ENCODE results near the gene SCAANT1. TPM values are rescaled to one million over a fixed set of nuclear protein-coding genes. Genes with fewer than 3 reads are reported as not detected.
A peak's percentile ranks its signal among the peaks of the same experiment; 100 is the strongest.

The SCAANT1 gene
- total RNA-seq, 2 donors from 2014 or later, result 2.4 TPM; not detected in 1

DNA sequence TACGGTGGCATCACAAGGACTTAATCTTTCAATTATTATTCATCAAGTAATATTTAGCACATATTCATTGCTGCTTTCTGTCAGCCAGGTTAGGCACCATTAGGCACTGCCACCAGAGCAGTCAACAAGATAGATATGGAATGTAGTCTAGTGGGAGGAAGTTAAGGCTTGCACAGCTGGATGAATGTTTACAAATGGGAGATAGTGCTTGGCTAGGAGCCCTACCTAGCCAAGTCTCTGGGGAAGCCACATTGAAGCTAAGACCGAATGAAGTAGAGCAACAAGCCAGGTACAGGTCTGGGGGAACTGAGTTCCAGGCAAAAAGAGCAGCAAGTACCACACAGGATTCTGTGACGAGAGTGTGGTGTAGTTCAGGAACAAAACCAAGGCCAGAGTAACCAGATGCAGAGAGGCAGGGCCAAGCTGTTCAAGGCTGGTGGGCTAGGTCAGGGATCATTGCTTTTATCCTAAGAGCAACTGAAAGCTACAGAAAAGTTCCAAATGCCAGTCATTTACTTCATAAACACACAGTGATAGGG, 33.4 kb upstream of the SCAANT1 start:
- no peaks in the 10 kb centered on the region for H3K9me3 Mint-ChIP-seq
- no peak for ATAC-seq (replicated peaks)
- peaks cover 34% of the 10 kb centered on the region for H3K4me1 Mint-ChIP-seq
- H3K4me3 Mint-ChIP-seq, result no peak overlapping the region
- peaks cover 40% of the 10 kb centered on the region for H3K36me3 Mint-ChIP-seq (ENCODE audit: low read depth)
- no peaks in the 10 kb centered on the region for H3K27me3 Mint-ChIP-seq
- H3K27ac Mint-ChIP-seq, result peak overlapping the region; percentile 21

DNA sequence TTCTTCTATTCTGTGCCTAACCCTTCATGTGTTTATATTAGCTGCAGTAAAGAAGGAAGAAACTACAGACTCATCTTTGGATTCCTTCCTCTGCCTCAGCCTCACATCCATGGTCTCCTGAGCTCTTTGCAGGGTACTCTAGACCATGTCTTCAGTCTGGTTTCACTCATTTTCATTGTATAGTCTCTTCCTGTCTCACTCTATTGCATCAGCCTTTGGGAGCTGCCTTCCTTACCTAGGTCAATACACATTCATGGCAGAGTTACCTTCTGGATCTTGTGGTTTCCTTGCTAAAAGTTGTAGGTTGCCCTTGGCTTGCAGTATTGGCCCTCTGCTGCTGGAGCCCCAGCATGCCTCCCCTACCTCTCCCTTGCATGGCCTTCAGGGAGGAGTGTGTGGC, 31.5 kb upstream of the SCAANT1 start:
- H3K36me3 Mint-ChIP-seq (ENCODE audit: low read depth), result peaks cover 35% of the 10 kb centered on the region
- H3K27me3 Mint-ChIP-seq, result no peaks in the 10 kb centered on the region
- ATAC-seq (replicated peaks), result no peak
- no peak overlapping the region for H3K27ac Mint-ChIP-seq
- H3K9me3 Mint-ChIP-seq, result no peaks in the 10 kb centered on the region
- H3K4me3 Mint-ChIP-seq, result no peak overlapping the region
- H3K4me1 Mint-ChIP-seq, result peaks cover 34% of the 10 kb centered on the region

DNA sequence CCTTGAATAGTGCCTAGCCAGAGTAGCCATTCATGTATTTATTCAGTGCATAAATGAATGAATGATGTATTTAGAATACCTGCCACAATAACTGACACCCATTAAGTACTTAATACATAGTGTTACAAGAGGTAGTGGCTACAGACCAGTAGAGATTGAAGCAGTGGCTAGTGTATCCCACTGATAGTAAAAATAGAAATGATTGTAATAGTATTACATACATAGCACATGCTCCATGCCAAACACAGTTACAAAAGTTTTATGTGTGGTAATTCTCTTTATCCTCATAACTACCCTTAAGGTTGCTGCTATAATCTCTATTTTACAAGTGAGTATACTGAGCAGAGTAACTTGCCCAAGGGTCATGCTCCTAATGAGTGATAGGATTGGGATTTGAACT, 30.3 kb upstream of the SCAANT1 start:
- Mint-ChIP-seq H3K4me1 (peaks cover 37% of the 10 kb centered on the region), H3K9me3 (no peaks in the 10 kb centered on the region), H3K27ac (no peak overlapping the region), H3K4me3 (no peak overlapping the region), H3K36me3 (ENCODE audit: low read depth) (peaks cover 34% of the 10 kb centered on the region), H3K27me3 (no peaks in the 10 kb centered on the region)
- ATAC-seq (replicated peaks), result no peak

DNA sequence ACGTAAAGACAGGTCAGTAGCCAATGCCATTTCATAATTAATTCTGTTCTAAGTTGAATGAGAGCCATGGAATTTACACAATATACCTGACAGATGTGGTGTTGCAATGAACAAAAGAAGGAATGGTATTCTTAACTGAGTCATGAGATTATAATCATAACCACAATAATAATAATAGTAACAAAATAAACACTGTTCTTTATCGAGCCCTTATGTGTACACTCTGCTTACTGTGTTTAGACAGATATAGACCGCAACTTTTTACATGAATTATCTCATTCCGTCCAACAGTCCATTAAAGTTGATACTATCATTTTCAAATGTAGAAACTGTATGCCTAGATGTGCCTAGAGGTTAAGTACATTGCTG, 28.2 kb upstream of the SCAANT1 start:
- peaks cover 33% of the 10 kb centered on the region for H3K4me1 Mint-ChIP-seq

DNA sequence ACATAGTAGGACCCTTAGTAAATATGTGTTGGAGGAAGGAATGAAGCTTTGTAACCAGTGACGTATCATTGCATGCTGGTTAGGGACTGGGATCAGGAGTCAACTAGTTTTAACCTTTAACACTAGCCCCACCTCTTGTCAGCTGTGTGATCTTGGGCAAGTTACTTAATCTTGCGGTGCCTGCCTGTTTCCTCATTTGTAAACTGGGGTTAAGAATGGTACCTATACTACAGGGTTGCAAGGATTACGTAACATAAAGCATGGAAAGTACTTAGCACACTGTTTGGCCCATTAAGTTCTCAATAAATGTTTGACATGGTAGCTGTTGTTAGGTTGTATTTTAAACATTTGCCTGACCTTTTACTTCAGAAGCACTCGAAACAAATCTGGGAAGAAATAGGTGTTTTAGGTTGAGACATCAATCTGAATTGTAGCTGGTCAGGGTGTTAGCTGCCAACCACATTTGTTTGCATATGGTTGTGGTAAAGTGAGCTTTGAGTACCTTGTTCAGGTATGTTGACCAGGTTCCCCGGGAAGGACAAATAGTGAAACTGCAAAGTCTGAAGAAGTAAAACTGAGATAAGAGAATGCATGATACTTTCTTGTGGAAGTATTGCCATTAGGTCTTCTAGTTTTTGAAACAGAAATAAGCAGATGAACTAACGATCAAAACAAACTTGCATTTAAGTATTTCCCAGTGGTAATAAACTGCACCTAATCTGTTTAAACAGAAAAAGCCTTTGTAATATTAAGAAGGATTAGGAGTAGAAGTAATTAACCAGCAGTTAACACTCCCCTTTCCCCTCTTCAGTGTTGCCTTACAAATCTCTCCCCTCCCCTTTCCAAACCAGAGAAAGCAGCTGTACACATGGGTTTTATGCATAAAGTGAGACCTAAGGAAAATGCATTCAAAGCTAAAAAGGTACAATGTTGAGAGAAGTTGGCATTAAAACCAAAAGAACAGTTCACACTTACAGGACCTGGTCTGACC, 25.8 kb upstream of the SCAANT1 start:
- H3K4me1 Mint-ChIP-seq, result peaks cover 43% of the 10 kb centered on the region
- peak; percentile 53 for ATAC-seq (replicated peaks)
- no peak overlapping the region for H3K27ac Mint-ChIP-seq
- H3K4me3 Mint-ChIP-seq, result peak overlapping the region; percentile 10
- H3K27me3 Mint-ChIP-seq, result no peaks in the 10 kb centered on the region
- no peaks in the 10 kb centered on the region for H3K9me3 Mint-ChIP-seq
- H3K36me3 Mint-ChIP-seq (ENCODE audit: low read depth), result peaks cover 9% of the 10 kb centered on the region

More for the DNA sequence above, 28.2 kb upstream of the SCAANT1 start:
- Mint-ChIP-seq H3K27ac (no peak overlapping the region), H3K9me3 (no peaks in the 10 kb centered on the region), H3K27me3 (no peaks in the 10 kb centered on the region), H3K36me3 (ENCODE audit: low read depth) (peaks cover 29% of the 10 kb centered on the region), H3K4me3 (no peak overlapping the region)
- ATAC-seq (replicated peaks), result no peak

DNA sequence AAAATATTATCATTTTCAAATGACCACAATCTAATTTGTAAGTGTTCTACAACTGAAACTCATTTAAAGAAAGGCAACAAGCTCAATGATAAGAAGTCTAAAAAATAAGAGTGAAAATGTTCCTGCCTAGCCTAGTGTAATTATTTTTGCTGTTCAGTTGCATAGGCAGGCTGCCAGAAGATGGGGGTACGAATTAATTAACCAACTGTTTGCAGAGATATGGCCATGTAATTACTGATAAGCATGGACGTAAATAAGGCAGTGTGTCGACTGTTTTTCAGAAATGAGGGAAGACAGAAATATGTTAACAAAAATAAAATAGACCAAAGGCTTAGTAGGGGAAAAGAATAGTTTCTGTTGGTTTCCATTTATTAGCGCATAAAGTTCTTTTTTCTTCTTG, 24.7 kb upstream of the SCAANT1 start:
- Mint-ChIP-seq H3K36me3 (ENCODE audit: low read depth) (peaks cover 9% of the 10 kb centered on the region), H3K27me3 (no peaks in the 10 kb centered on the region), H3K9me3 (no peaks in the 10 kb centered on the region), H3K4me3 (no peak overlapping the region), H3K27ac (no peak overlapping the region), H3K4me1 (peaks cover 46% of the 10 kb centered on the region)
- ATAC-seq (replicated peaks), result no peak

DNA sequence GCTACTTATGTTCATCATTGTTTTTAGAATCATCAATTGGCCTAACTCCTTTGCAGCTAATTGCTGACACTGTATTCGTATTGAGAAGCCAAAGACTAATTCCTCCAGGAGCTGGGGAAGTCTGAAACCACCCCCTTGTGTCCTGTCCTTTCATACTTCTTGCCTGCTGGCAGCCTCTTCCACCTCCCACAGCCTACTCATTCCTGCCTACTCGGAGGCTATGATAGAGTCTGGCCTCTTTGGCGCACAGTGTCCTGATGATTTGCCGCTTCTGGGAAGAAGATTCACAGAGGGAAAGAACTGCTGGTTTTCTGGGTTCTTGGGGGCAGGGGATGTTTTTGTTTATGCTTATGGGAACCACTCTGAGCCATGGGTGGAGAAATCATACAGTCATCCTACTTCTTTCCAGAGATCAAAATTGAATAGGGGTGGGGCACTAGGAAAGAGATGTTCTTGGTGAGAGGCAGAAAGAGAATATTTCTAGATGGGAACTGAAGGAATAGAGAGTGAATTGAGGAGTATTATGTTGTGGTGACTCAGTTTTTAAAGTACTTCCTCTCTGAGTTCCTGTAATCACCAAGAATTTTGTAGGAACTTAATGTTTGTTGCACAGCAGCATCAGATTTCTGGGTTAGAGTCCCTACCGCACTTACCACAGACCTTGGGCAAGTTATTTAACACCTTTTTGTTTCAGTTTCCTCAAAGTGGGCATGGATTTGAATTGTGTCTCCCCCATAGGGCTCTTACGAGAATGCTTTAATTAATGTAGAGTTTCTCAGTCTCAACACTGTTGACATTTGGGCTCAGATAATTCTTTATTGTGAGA, 22.1 kb upstream of the SCAANT1 start:
- ATAC-seq (replicated peaks), result peak; percentile 52
- Mint-ChIP-seq H3K27me3 (no peaks in the 10 kb centered on the region), H3K27ac (peak overlapping the region; percentile 74), H3K36me3 (ENCODE audit: low read depth) (peaks cover 32% of the 10 kb centered on the region), H3K4me1 (peaks cover 53% of the 10 kb centered on the region), H3K9me3 (no peaks in the 10 kb centered on the region), H3K4me3 (peak overlapping the region; percentile 68)

DNA sequence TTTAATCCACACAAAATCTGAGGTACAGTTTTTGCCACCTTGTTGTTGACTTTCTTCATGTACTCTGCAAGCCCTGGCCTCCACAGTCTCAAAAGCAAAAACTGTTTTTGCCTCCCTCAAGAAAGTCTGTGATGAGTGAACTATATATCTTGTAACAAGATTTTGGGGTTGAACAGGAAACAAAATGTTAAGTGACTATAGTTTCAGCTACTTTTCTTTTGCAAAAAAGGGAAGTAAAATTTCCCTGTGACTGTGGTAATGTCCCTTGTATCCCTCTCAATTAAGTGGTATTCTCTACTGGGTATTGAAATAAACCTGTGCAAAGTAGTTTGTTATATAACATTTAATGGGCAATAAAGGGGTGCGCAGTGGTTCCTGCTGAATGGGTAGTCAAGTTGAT, 21.3 kb upstream of the SCAANT1 start:
- ATAC-seq (replicated peaks), result peak; percentile 25
- H3K4me1 Mint-ChIP-seq, result peaks cover 52% of the 10 kb centered on the region
- no peaks in the 10 kb centered on the region for H3K9me3 Mint-ChIP-seq
- peak overlapping the region; percentile 68 for H3K4me3 Mint-ChIP-seq
- H3K27ac Mint-ChIP-seq, result peak overlapping the region; percentile 74
- peaks cover 38% of the 10 kb centered on the region for H3K36me3 Mint-ChIP-seq (ENCODE audit: low read depth)
- no peaks in the 10 kb centered on the region for H3K27me3 Mint-ChIP-seq

DNA sequence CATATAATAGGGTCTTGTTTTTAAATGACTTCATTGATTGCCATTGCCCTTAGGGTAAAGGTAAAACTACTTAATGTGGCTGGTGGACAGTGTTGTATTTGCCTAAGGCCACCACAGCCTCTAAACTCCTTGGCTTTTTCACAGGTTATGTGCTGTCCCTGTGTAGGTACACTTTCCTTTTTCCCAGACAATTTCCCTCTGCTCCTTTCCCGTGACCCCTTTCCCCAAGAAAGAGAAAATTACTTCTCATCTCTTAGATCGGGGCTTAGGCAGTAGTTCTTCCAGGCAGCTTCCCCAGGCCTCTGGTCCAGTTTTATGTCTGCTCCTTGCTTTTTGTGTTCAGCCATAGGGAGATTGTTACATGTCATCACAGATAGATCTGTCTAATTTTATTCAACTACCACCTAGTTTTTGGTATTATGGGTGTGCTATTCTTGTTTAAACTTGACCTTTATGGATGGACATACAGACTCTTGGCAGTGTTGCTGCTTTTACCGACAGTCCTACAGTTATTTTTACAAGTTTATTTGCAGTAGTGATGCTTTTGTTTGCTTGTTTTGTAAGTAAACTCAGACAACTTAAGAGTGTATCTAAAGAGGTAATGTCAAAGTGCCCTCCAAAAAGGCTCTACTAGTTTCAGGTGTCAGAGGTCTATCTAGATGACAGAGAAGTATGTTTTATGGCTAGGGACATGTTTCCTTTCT, 20.5 kb upstream of the SCAANT1 start:
- Mint-ChIP-seq H3K9me3 (no peaks in the 10 kb centered on the region), H3K4me3 (peak overlapping the region; percentile 68), H3K27me3 (no peaks in the 10 kb centered on the region), H3K4me1 (peaks cover 46% of the 10 kb centered on the region), H3K27ac (peak overlapping the region; percentile 74), H3K36me3 (ENCODE audit: low read depth) (peaks cover 36% of the 10 kb centered on the region)
- ATAC-seq (replicated peaks), result no peak

DNA sequence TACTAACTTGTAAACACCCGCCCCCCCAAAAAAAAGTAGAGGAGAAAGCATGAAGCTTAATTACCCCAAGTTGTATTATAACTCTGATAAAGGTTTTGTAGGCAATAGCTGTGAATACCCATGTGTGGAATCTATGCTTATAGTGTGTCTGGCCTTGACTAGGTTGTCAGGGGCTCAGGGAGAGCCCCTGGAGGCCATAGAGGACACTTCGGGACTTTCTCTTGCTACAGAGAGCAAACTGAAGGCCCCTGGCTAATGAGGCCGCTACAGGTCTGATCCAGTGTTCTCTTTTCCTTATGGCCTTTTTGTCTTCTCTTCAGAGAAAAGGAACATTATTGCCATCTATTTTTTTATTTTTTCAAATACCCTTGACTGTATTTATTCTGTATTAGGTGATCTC, 19.1 kb upstream of the SCAANT1 start:
- no peaks in the 10 kb centered on the region for H3K9me3 Mint-ChIP-seq
- no peak overlapping the region for H3K4me3 Mint-ChIP-seq
- H3K27me3 Mint-ChIP-seq, result no peaks in the 10 kb centered on the region
- ATAC-seq (replicated peaks), result no peak
- H3K36me3 Mint-ChIP-seq (ENCODE audit: low read depth), result peaks cover 49% of the 10 kb centered on the region
- H3K27ac Mint-ChIP-seq, result no peak overlapping the region
- H3K4me1 Mint-ChIP-seq, result peaks cover 44% of the 10 kb centered on the region

DNA sequence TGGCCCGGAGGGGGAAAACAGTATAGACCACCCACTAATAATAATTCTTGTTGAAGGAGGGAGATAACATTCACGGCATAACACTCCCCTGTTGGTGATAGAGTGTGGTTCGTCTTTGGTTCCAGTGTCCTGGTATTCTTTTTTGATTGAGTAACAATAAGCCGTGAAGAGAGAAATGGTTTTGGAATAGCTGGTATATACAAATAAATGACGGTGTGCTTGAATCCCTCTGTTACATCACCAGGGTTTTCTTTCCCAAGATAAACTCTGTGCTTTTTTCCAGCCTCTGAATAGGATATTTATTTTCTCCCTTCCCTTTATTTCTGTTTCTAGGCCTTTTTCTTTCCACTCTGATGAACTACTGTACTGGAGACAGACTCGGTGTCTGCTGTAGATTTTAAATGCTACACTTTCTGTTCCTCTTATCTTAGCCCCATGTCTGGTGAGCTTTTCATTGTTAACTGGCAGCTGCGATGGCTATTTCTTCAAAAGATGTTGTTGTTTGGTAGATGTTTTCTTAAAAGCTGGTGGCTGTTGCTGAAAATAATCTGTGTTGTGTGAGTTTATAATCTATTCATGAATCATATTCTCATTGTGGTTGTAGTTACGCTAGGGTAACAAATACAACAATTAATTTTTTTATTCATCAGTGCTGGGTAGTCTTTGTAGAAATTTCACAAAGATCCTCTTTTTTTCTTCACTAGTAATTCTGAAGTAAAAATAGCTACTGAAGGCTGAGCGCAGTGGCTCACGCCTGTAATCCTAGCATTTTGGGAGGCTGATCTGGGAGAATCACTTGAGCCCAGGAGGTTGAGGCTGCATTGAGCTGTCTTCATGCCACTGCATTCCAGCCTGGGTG, 15.5 kb upstream of the SCAANT1 start:
- H3K36me3 Mint-ChIP-seq (ENCODE audit: low read depth), result peaks cover 86% of the 10 kb centered on the region
- peaks cover 39% of the 10 kb centered on the region for H3K4me1 Mint-ChIP-seq
- H3K27me3 Mint-ChIP-seq, result no peaks in the 10 kb centered on the region
- H3K9me3 Mint-ChIP-seq, result no peaks in the 10 kb centered on the region
- no peak for ATAC-seq (replicated peaks)
- no peak overlapping the region for H3K4me3 Mint-ChIP-seq
- peak overlapping the region; percentile 7 for H3K27ac Mint-ChIP-seq

DNA sequence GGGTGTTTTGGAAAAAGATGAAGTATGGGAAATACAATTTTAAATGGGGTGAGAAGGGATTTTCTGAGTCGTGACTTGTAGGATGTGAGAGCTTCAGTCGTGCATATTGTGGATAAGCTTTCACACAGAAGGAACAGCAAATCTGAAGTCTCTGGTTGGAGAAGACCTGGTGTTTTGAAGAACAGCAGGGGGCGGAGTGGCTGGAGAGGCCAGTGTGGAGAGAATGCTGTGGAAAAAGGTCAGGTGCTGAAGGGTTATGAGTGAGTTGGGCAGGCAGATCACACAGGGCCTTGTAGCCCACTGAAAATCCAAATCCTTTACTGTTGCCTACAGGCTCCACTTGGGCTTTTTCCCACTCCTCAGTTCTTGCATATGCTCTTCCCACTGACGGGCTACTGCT, 14.1 kb upstream of the SCAANT1 start:
- H3K9me3 Mint-ChIP-seq, result no peaks in the 10 kb centered on the region
- H3K4me3 Mint-ChIP-seq, result no peak overlapping the region
- H3K27ac Mint-ChIP-seq, result peak overlapping the region; percentile 7
- no peaks in the 10 kb centered on the region for H3K27me3 Mint-ChIP-seq
- peaks cover 94% of the 10 kb centered on the region for H3K36me3 Mint-ChIP-seq (ENCODE audit: low read depth)
- no peak for ATAC-seq (replicated peaks)
- H3K4me1 Mint-ChIP-seq, result peaks cover 36% of the 10 kb centered on the region

DNA sequence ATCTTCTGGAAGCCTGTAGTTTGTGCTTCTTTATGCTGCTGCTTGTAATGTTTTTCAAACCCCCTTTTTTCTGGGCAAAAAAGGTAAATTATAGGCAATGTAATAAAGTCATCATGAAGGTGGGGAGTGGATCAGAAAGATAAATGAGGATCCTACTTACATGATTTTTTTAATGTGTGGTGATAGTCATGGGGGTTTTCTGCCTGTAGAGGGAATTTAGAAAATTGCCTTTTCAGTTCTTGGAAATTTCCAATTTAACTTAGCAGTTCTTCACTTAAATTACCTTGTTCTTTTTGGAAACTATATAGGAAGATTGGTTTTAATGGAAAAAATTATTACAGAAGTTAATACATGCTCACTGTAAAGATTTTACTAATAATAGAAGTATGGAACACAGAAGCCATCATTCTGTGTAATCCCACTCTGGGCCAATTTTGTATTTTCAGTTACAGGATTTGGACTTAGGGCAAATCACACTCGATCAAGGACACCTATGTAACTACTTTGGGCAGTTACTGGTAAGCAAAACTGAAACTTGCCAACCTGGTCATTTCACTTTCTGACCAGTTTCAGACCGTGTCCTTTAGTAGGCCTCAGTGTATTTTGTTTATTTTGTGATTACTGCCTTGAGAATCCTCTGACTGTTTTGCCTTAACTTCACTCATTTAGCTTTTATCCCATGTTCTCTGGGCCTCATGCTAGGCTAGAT, 10.5 kb upstream of the SCAANT1 start:
- no peak for ATAC-seq (replicated peaks)
- Mint-ChIP-seq H3K9me3 (no peaks in the 10 kb centered on the region), H3K36me3 (ENCODE audit: low read depth) (peaks cover 93% of the 10 kb centered on the region), H3K27me3 (no peaks in the 10 kb centered on the region), H3K27ac (no peak overlapping the region), H3K4me3 (no peak overlapping the region), H3K4me1 (peaks cover 37% of the 10 kb centered on the region)
